ENCODE results near the gene NLRP10.

GRCh38 chr11:7931168-7931567 is 34.1 kb downstream of the NLRP10 start, which contains the start of gene OR10A6:
- no peak for TF ChIP-seq CTCF (conservative IDR thresholded peaks at IDR 0.05; ENCODE audit: low read length)
- no peak for TF ChIP-seq EZH2phosphoT487 (IDR thresholded peaks at IDR 0.05; ENCODE audit: borderline replicate concordance, low read depth, low read length)
